MM.1S (cell line): ENCODE results near the gene MICU1.

Source experiments
- DNase-seq: peaks from one replicate; pipeline ENCODE4 v3.0.0-alpha.2; 2015
- H2AFZ ChIP-seq: fragments of 300-600 bp; sonication (generic); 2 replicates; pipeline ENCODE4 v1.6.0; 2016; ENCODE audit warnings: antibody characterized with exemption, low read length
- H3F3A ChIP-seq: fragments of 300-600 bp; sonication (generic); 2 replicates; pipeline ENCODE4 v1.6.1; 2016; ENCODE audit warnings: mild to moderate bottlenecking, antibody characterized with exemption, low read length, moderate library complexity, mixed read lengths; ENCODE audit not compliant: insufficient read depth
- H3K27ac ChIP-seq: fragments of 300-600 bp; sonication (generic); 2 replicates; pipeline ENCODE4 v1.5.1; 2016; ENCODE audit warnings: mild to moderate bottlenecking, low read length
- H3K27me3 ChIP-seq: fragments of 300-600 bp; sonication (generic); replicated peaks from 2 replicates; pipeline ENCODE4 v1.6.0; 2016; ENCODE audit warnings: low read length; ENCODE audit not compliant: insufficient read depth
- H3K36me3 ChIP-seq: fragments of 300-600 bp; sonication (generic); replicated peaks from 2 replicates; pipeline ENCODE4 v1.6.1; 2016; ENCODE audit warnings: mild to moderate bottlenecking, low read length, mixed read lengths; ENCODE audit not compliant: insufficient read depth
- H3K4me1 ChIP-seq: fragments of 300-600 bp; sonication (generic); 2 replicates; pipeline ENCODE4 v1.6.1; 2016; ENCODE audit warnings: low read length, mixed read lengths
- H3K4me2 ChIP-seq: fragments of 300-600 bp; sonication (generic); 2 replicates; pipeline ENCODE4 v1.6.0; 2016; ENCODE audit warnings: low read depth, low read length
- H3K4me3 ChIP-seq: fragments of 300-600 bp; sonication (generic); 2 replicates; pipeline ENCODE4 v1.5.1; 2016; ENCODE audit warnings: low read length, mixed read lengths
- H3K79me2 ChIP-seq: fragments of 300-600 bp; sonication (generic); 2 replicates; pipeline ENCODE4 v1.6.1; 2016; ENCODE audit warnings: mixed run types, low read length, mixed read lengths
- H3K9ac ChIP-seq: fragments of 300-600 bp; sonication (generic); 2 replicates; pipeline ENCODE4 v1.6.1; 2016; ENCODE audit warnings: low read length, mixed read lengths
- H3K9me2 ChIP-seq: fragments of 300-600 bp; sonication (generic); replicated peaks from 2 replicates; pipeline ENCODE4 v1.6.1; 2016; ENCODE audit warnings: mild to moderate bottlenecking, low read length, mixed read lengths; ENCODE audit not compliant: insufficient read depth
- H3K9me3 ChIP-seq: fragments of 300-600 bp; sonication (generic); replicated peaks from 2 replicates; pipeline ENCODE4 v1.6.1; 2016; ENCODE audit warnings: mild to moderate bottlenecking, low read length, mixed read lengths; ENCODE audit not compliant: insufficient read depth
- H4K20me1 ChIP-seq: fragments of 300-600 bp; sonication (generic); 2 replicates; pipeline ENCODE4 v1.6.1; 2016; ENCODE audit warnings: mild to moderate bottlenecking, low read length, moderate library complexity, mixed read lengths; ENCODE audit not compliant: insufficient read depth
- CTCF ChIP-seq: fragments of 300-600 bp; sonication (generic); IDR thresholded peaks from 2 replicates; pipeline ENCODE4 v1.5.1; 2016; ENCODE audit warnings: antibody characterized with exemption, low read length, mixed read lengths
- EZH2 ChIP-seq: fragments of 300-600 bp; sonication (generic); optimal IDR thresholded peaks from 2 replicates; pipeline ENCODE3; 2017; ENCODE audit warnings: low read depth, mild to moderate bottlenecking, antibody characterized with exemption, low read length, mixed read lengths
- EZH2phosphoT487 ChIP-seq: fragments of 300-600 bp; sonication (generic); IDR thresholded peaks from 2 replicates; pipeline ENCODE4 v1.6.1; 2018; ENCODE audit warnings: antibody characterized with exemption, low read length

MICU1 gene

DNA sequence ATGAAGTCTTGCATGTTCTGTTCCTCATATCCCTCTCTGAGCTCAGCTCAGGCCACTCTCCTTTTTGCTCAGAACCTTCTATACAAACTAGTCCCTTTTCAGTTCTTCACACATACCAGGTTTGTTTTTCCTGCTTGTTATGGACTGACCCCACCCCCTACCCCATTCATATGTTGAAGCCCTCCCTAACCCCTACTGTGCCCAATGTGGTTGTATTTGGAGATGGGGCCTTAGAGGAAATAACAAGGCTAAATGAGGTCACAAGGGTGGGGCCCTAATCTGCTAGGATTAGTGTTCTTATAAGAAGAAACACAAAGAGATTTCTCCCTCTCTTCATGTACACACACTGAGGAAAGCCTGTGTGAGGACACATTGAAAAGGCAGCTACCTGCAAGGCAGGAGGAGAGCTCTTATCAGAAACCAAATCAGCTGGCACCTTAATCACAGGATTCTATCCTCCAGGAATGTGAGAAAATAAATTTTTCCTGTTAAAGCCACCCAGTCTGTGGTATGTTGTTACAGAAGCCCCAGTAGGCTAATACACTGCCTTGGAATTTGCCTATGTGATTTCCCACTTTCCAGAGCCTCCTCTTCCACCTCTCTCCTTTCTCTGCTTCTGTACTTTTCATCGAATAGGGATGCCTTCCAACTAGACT is 203.9 kb downstream of the MICU1 start:
- Histone ChIP-seq H3K9me3 (no peaks in the 10 kb centered on the region), H2AFZ (no peak overlapping the region), H3K9ac (no peak overlapping the region), H3K27ac (no peak overlapping the region), H3K4me1 (no peaks in the 10 kb centered on the region), H4K20me1 (no peaks in the 10 kb centered on the region), H3F3A (no peaks in the 10 kb centered on the region), H3K36me3 (no peaks in the 10 kb centered on the region), H3K4me2 (no peak overlapping the region), H3K27me3 (no peaks in the 10 kb centered on the region), H3K9me2 (no peaks in the 10 kb centered on the region), H3K4me3 (no peak overlapping the region), H3K79me2 (no peaks in the 10 kb centered on the region)
- TF ChIP-seq EZH2phosphoT487 (no peak), EZH2 (no peak), CTCF (no peak)
- DNase-seq: no peak

GRCh38 chr10:72419241-72419640 is 206.6 kb downstream of the MICU1 start:
- no peak for DNase-seq
- H3K9me2 ChIP-seq: no peaks in the 10 kb centered on the region
- no peak overlapping the region for H3K4me3 ChIP-seq
- no peaks in the 10 kb centered on the region for H3F3A ChIP-seq
- no peaks in the 10 kb centered on the region for H3K9me3 ChIP-seq
- H2AFZ ChIP-seq: no peak overlapping the region
- no peak overlapping the region for H3K4me2 ChIP-seq
- H3K27ac ChIP-seq: no peak overlapping the region
- H3K36me3 ChIP-seq: no peaks in the 10 kb centered on the region
- no peaks in the 10 kb centered on the region for H3K79me2 ChIP-seq
- H3K4me1 ChIP-seq: no peaks in the 10 kb centered on the region
- H4K20me1 ChIP-seq: no peaks in the 10 kb centered on the region
- H3K9ac ChIP-seq: no peak overlapping the region
- no peaks in the 10 kb centered on the region for H3K27me3 ChIP-seq
- TF ChIP-seq CTCF: no peak
- no peak for TF ChIP-seq EZH2
- no peak for TF ChIP-seq EZH2phosphoT487

- H3K36me3 ChIP-seq: no peaks in the 10 kb centered on the region
- no peak overlapping the region for H3K9ac ChIP-seq
These were observed 207.2 kb downstream of the MICU1 start for GRCh38 chr10:72418679-72419078.

More at GRCh38 chr10:72418679-72419078, 207.2 kb downstream of the MICU1 start:
- Histone ChIP-seq H3K9me3 (no peaks in the 10 kb centered on the region), H3K9me2 (no peaks in the 10 kb centered on the region), H3K27me3 (no peaks in the 10 kb centered on the region), H3K27ac (no peak overlapping the region), H2AFZ (no peak overlapping the region), H4K20me1 (no peaks in the 10 kb centered on the region), H3K4me2 (no peak overlapping the region), H3F3A (no peaks in the 10 kb centered on the region), H3K4me1 (no peaks in the 10 kb centered on the region), H3K4me3 (no peak overlapping the region), H3K79me2 (no peaks in the 10 kb centered on the region)
- no peak for DNase-seq
- TF ChIP-seq CTCF: no peak
